Right lobe of liver (tissue), 4 donors: ENCODE results near the gene PTPRN2.

Experiments used
- CTCF ChIP-seq, 4 donors: fragments of 200-600 bp in 3 of 4; fragments of 450-650 bp in 1 of 4; IDR thresholded peaks; one replicate each; pipeline versions ENCODE4 v1.5.1 to v1.8.0; 2016 to 2022; ENCODE audit warnings: antibody characterized with exemption in 4 of 4, mild to moderate bottlenecking in 2 of 4
- POLR2A ChIP-seq: fragments of 450-650 bp; IDR thresholded peaks from one replicate; pipeline ENCODE4 v1.6.1; 2017; ENCODE audit warnings: antibody characterized with exemption, mild to moderate bottlenecking
- donor health status: DM: no; HTN: no; CAD: no.
- donor health status: DM: no; HTN: no; CAD: no.
- donor health status: DM: no; HTN: yes; CAD: no.

- TF ChIP-seq POLR2A (no peak), CTCF (IDR thresholded peaks at IDR 0.05) (no peak)
These were observed 562.7 kb downstream of the PTPRN2 start for GRCh38 chr7:158024881-158025280.
